GM19372 (cell line): ENCODE measurements around the gene INHBC.

ENCODE experiments used
- ATAC-seq: cut with Tn5 transposase; IDR thresholded peaks from one replicate; pipeline ENCODE4 v1.9.1; 2021; ENCODE audit warnings: mild to moderate bottlenecking, low read depth, moderate library complexity; ENCODE audit not compliant: unreplicated experiment

Gene INHBC

GRCh38 chr12:57452937-57453509 lies 18.4 kb downstream of the INHBC start:
- ATAC-seq: no peak

- no peak for ATAC-seq
Observed at GRCh38 chr12:57454213-57454565, 19.6 kb downstream of the INHBC start.

- no peak for ATAC-seq
Observed at GRCh38 chr12:57454566-57455373, 20.2 kb downstream of the INHBC start, which contains the start of gene INHBE. INHBE (plus strand) TSS chr12:57455307; CDS start chr12:57455537, 230 bp downstream.

GRCh38 chr12:57455374-57456144 lies 21.0 kb downstream of the INHBC start:
- no peak for ATAC-seq

GRCh38 chr12:57456145-57456700 lies 21.6 kb downstream of the INHBC start:
- no peak for ATAC-seq

- no peak for ATAC-seq
Observed at GRCh38 chr12:57456737-57457490, 22.3 kb downstream of the INHBC start.

- no peak for ATAC-seq
Observed at GRCh38 chr12:57458665-57459054, 24.1 kb downstream of the INHBC start.

GRCh38 chr12:57459055-57459749 lies 24.6 kb downstream of the INHBC start:
- peak; percentile 55 for ATAC-seq

- no peak for ATAC-seq
Observed at GRCh38 chr12:57459750-57460467, 25.3 kb downstream of the INHBC start, which contains the start of gene GLI1. GLI1 (plus strand) TSS chr12:57459785; CDS start chr12:57463692, 3,907 bp downstream.

GRCh38 chr12:57460468-57460784 lies 25.8 kb downstream of the INHBC start:
- ATAC-seq: no peak

GRCh38 chr12:57460841-57461275 lies 26.3 kb downstream of the INHBC start:
- ATAC-seq: no peak

GRCh38 chr12:57461276-57461916 lies 26.8 kb downstream of the INHBC start:
- no peak for ATAC-seq

GRCh38 chr12:57461917-57462250 lies 27.3 kb downstream of the INHBC start:
- ATAC-seq: no peak

GRCh38 chr12:57462251-57462911 lies 27.8 kb downstream of the INHBC start:
- ATAC-seq: peak; percentile 71

GRCh38 chr12:57462912-57463253 lies 28.3 kb downstream of the INHBC start:
- no peak for ATAC-seq

- ATAC-seq: no peak
Observed at GRCh38 chr12:57464569-57464968, 30.0 kb downstream of the INHBC start.

- no peak for ATAC-seq
Observed at GRCh38 chr12:57465030-57465746, 30.6 kb downstream of the INHBC start.
